Measurements from ENCODE around the gene SCTR. TPM values are rescaled to one million over a fixed set of nuclear protein-coding genes. Genes with fewer than 3 reads are reported as not detected.

SCTR gene
- total RNA-seq, 8 experiments from 2014 or later, result 0.05 to 0.84 (median 0.35) TPM; not detected in 4

- no peak for ATAC-seq (replicated peaks in 6 of 8)
- Histone ChIP-seq H3K27ac (no peak overlapping the region), H3K4me3 (no peak overlapping the region), H3K4me1 (replicated peaks in 1 of 2) (peaks cover 0 to 13% of the 10 kb centered on the region in 2 donors)
- 10 to 100% (median 73%) methylated on average over 1 to 6 of the region's 11 CpGs for WGBS, 10 experiments
- in situ Hi-C loops (cut with MboI; ENCODE audit: low pct_unique_long_range_greater_than_20kb in 2 of 9, low sequenced_read_pairs in 9 of 9, unreplicated experiment in 9 of 9), result no loop called here
Measured at GRCh38 chr2:119483896-119484718, 40.2 kb downstream of the SCTR start.

- no peak overlapping the region for H3K4me3 ChIP-seq
- no peak for ATAC-seq (replicated peaks in 6 of 8)
- in situ Hi-C loops (cut with MboI; ENCODE audit: low pct_unique_long_range_greater_than_20kb in 2 of 9, low sequenced_read_pairs in 9 of 9, unreplicated experiment in 9 of 9), result no loop called here
- peaks cover 0 to 13% of the 10 kb centered on the region in 2 donors for H3K4me1 ChIP-seq (replicated peaks in 1 of 2)
- WGBS, 10 experiments, result 10 to 100% (median 77%) methylated on average over 2 to 3 of the region's 5 CpGs; no CpG with 5 or more reads in 4 of the 10 experiments
- H3K27ac ChIP-seq, result no peak overlapping the region
Measured at GRCh38 chr2:119483395-119483753, 40.9 kb downstream of the SCTR start.

GRCh38 chr2:119482481-119483394 is 41.5 kb downstream of the SCTR start:
- H3K4me3 ChIP-seq, result no peak overlapping the region
- H3K27ac ChIP-seq, result no peak overlapping the region
- in situ Hi-C loops (cut with MboI; ENCODE audit: low pct_unique_long_range_greater_than_20kb in 2 of 9, low sequenced_read_pairs in 9 of 9, unreplicated experiment in 9 of 9), result no loop called here
- H3K4me1 ChIP-seq (replicated peaks in 1 of 2), result peaks cover 0 to 10% of the 10 kb centered on the region in 2 donors
- WGBS, 10 experiments, result 13 to 100% (median 84%) methylated on average over 1 to 6 of the region's 20 CpGs; no CpG with 5 or more reads in 4 of the 10 experiments
- ATAC-seq (replicated peaks in 6 of 8), result peak in 2 of 8 experiments; percentile 19 to 33

- WGBS, 10 experiments, result 62 to 97% (median 85%) methylated on average over 1 to 6 of the region's 16 CpGs; no CpG with 5 or more reads in 4 of the 10 experiments
- ATAC-seq (replicated peaks in 6 of 8), result peak in 2 of 8 experiments; percentile 32 to 33
- H3K4me3 ChIP-seq, result no peak overlapping the region
- H3K27ac ChIP-seq, result no peak overlapping the region
- H3K4me1 ChIP-seq (replicated peaks in 1 of 2), result peaks cover 0 to 5% of the 10 kb centered on the region in 2 donors
- in situ Hi-C loops (cut with MboI; ENCODE audit: low pct_unique_long_range_greater_than_20kb in 2 of 9, low sequenced_read_pairs in 9 of 9, unreplicated experiment in 9 of 9), result no loop called here
Measured at GRCh38 chr2:119481501-119482455, 42.5 kb downstream of the SCTR start.

- in situ Hi-C loops (cut with MboI; ENCODE audit: low pct_unique_long_range_greater_than_20kb in 2 of 9, low sequenced_read_pairs in 9 of 9, unreplicated experiment in 9 of 9), result no loop called here
- Histone ChIP-seq H3K4me1 (replicated peaks in 1 of 2) (peaks cover 0 to 5% of the 10 kb centered on the region in 2 donors), H3K27ac (no peak overlapping the region), H3K4me3 (no peak overlapping the region)
- WGBS, 10 experiments, result 57 to 100% (median 88%) methylated on average over 1 to 9 of the region's 11 CpGs; no CpG with 5 or more reads in 4 of the 10 experiments
- ATAC-seq (replicated peaks in 6 of 8), result no peak
Measured at GRCh38 chr2:119480718-119481142, 43.6 kb downstream of the SCTR start.

GRCh38 chr2:119480184-119480583 is 44.1 kb downstream of the SCTR start:
- Histone ChIP-seq H3K27ac (no peak overlapping the region), H3K4me3 (no peak overlapping the region), H3K4me1 (replicated peaks in 1 of 2) (peaks cover 0 to 5% of the 10 kb centered on the region in 2 donors)
- no peak for ATAC-seq (replicated peaks in 6 of 8)
- 9 to 100% (median 87%) methylated on average over 1 to 5 of the region's 5 CpGs; no CpG with 5 or more reads in 1 of the 10 experiments for WGBS, 10 experiments
- in situ Hi-C loops (cut with MboI; ENCODE audit: low pct_unique_long_range_greater_than_20kb in 2 of 9, low sequenced_read_pairs in 9 of 9, unreplicated experiment in 9 of 9), result no loop called here

- in situ Hi-C loops (cut with MboI; ENCODE audit: low pct_unique_long_range_greater_than_20kb in 2 of 9, low sequenced_read_pairs in 9 of 9, unreplicated experiment in 9 of 9), result loop anchor here in 2 of 9 experiments (5.0 to 10.0 kb wide), 2 partner anchors 67 to 74 kb away; no protein-coding TSS in a partner anchor
- peaks cover 0 to 5% of the 10 kb centered on the region in 2 donors for H3K4me1 ChIP-seq (replicated peaks in 1 of 2)
- no peak for ATAC-seq (replicated peaks in 6 of 8)
- no peak overlapping the region for H3K4me3 ChIP-seq
- no peak overlapping the region for H3K27ac ChIP-seq
- WGBS, 10 experiments, result 67 to 100% (median 91%) methylated on average over 1 to 3 of the region's 3 CpGs; no CpG with 5 or more reads in 5 of the 10 experiments
Measured at GRCh38 chr2:119478978-119479295, 45.3 kb downstream of the SCTR start.

- no peak for ATAC-seq (replicated peaks in 6 of 8)
- in situ Hi-C loops (cut with MboI; ENCODE audit: low pct_unique_long_range_greater_than_20kb in 2 of 9, low sequenced_read_pairs in 9 of 9, unreplicated experiment in 9 of 9), result loop anchor here in 2 of 9 experiments (5.0 to 10.0 kb wide), 2 partner anchors 66 to 74 kb away; no protein-coding TSS in a partner anchor
- no peak overlapping the region for H3K4me3 ChIP-seq
- 30 to 96% (median 62%) methylated on average over 1 to 6 of the region's 12 CpGs; no CpG with 5 or more reads in 3 of the 10 experiments for WGBS, 10 experiments
- peaks cover 0 to 5% of the 10 kb centered on the region in 2 donors for H3K4me1 ChIP-seq (replicated peaks in 1 of 2)
- H3K27ac ChIP-seq, result no peak overlapping the region
Measured at GRCh38 chr2:119478188-119478977, 45.9 kb downstream of the SCTR start.

GRCh38 chr2:119477113-119477505 is 47.2 kb downstream of the SCTR start:
- ATAC-seq (replicated peaks in 6 of 8), result no peak
- in situ Hi-C loops (cut with MboI; ENCODE audit: low pct_unique_long_range_greater_than_20kb in 2 of 9, low sequenced_read_pairs in 9 of 9, unreplicated experiment in 9 of 9), result loop anchor here in 2 of 9 experiments (5.0 to 10.0 kb wide), 2 partner anchors 65 to 72 kb away; no protein-coding TSS in a partner anchor
- 40 to 100% (median 69%) methylated on average over 1 to 3 of the region's 9 CpGs; no CpG with 5 or more reads in 3 of the 10 experiments for WGBS, 10 experiments
- Histone ChIP-seq H3K4me3 (no peak overlapping the region), H3K27ac (no peak overlapping the region), H3K4me1 (replicated peaks in 1 of 2) (peaks cover 0 to 2% of the 10 kb centered on the region in 2 donors)

GRCh38 chr2:119476301-119477112 is 47.8 kb downstream of the SCTR start:
- 0 to 80% (median 26%) methylated on average over 1 to 8 of the region's 20 CpGs; no CpG with 5 or more reads in 6 of the 10 experiments for WGBS, 10 experiments
- Histone ChIP-seq H3K4me3 (no peak overlapping the region), H3K4me1 (replicated peaks in 1 of 2) (no peaks in the 10 kb centered on the region), H3K27ac (no peak overlapping the region)
- in situ Hi-C loops (cut with MboI; ENCODE audit: low pct_unique_long_range_greater_than_20kb in 2 of 9, low sequenced_read_pairs in 9 of 9, unreplicated experiment in 9 of 9), result loop anchor here in 2 of 9 experiments (5.0 to 10.0 kb wide), 2 partner anchors 64 to 72 kb away; no protein-coding TSS in a partner anchor
- peak; percentile 91 to 96 (median 92) for ATAC-seq (replicated peaks in 6 of 8)

- 12 to 100% (median 43%) methylated on average over 1 to 2 of the region's 6 CpGs; no CpG with 5 or more reads in 6 of the 10 experiments for WGBS, 10 experiments
- Histone ChIP-seq H3K4me3 (no peak overlapping the region), H3K4me1 (replicated peaks in 1 of 2) (no peaks in the 10 kb centered on the region), H3K27ac (no peak overlapping the region)
- peak in 1 of 8 experiments; percentile 11 for ATAC-seq (replicated peaks in 6 of 8)
- in situ Hi-C loops (cut with MboI; ENCODE audit: low pct_unique_long_range_greater_than_20kb in 2 of 9, low sequenced_read_pairs in 9 of 9, unreplicated experiment in 9 of 9), result loop anchor here in 2 of 9 experiments (5.0 to 10.0 kb wide), 2 partner anchors 64 to 71 kb away; no protein-coding TSS in a partner anchor
Measured at GRCh38 chr2:119475857-119476244, 48.4 kb downstream of the SCTR start.
